Renal cortex interstitium (tissue), 15 donors: ENCODE measurements around the gene FAM50A. TPM values are rescaled to one million over a fixed set of nuclear protein-coding genes. Genes with fewer than 3 reads are reported as not detected.
"Not testable (repeated sequence)": the region's sequence is repeated elsewhere in the genome, so short reads cannot be mapped to it uniquely, and the experiment has no call there.

Experiments used
- DNase-seq, 11 donors: peaks; one replicate each; pipeline ENCODE4 v3.0.0-alpha.2; 2013; ENCODE audit warnings: low read depth in 9 of 11, low spot score in 4 of 11; ENCODE audit errors: extremely low read depth in 1 of 11
- long read RNA-seq, 16 experiments: transcript quantifications; one replicate each; lab custom pipeline, GENCODE V29; 2026
- polyA plus RNA-seq, 3 donors: library from polyadenylated mRNA; unstranded; fragments of 120-200 nt; gene quantifications; one replicate each; pipeline ENCODE4 v1.2.1, GENCODE V29; 2013; ENCODE audit not compliant: insufficient read length in 3 of 3

FAM50A gene
- 10 to 100 TPM; 47.3 to 60.2 (median 54.6) TPM for polyA plus RNA-seq
- long read RNA-seq, donor 1, transcript FAM50A-202 (13 exons, 1,352 nt): major isoform, 7 of 21 reads
- long read RNA-seq, donor 1, partial matches to known transcripts: 12 of 21 reads
- long read RNA-seq, donor 1, other reads (novel, unspliced or antisense): 0 of 21 reads
- long read RNA-seq, donor 2, partial matches to known transcripts: 10 of 16 reads
- long read RNA-seq, donor 2, other reads (novel, unspliced or antisense): 0 of 16 reads
- long read RNA-seq, donor 3, transcript FAM50A-202 (13 exons, 1,352 nt): major isoform, 19 of 51 reads
- long read RNA-seq, donor 3, partial matches to known transcripts: 31 of 51 reads
- long read RNA-seq, donor 3, other reads (novel, unspliced or antisense): 0 of 51 reads
- long read RNA-seq, donor 4, transcript FAM50A-202 (13 exons, 1,352 nt): major isoform, 7 of 30 reads
- long read RNA-seq, donor 4, partial matches to known transcripts: 18 of 30 reads
- long read RNA-seq, donor 4, other reads (novel, unspliced or antisense): 0 of 30 reads
- long read RNA-seq, donor 5, transcript FAM50A-202 (13 exons, 1,352 nt): major isoform, 17 of 53 reads
- long read RNA-seq, donor 5, transcript FAM50A-203 (12 exons, 1,470 nt): minor isoform, 7 of 53 reads
- long read RNA-seq, donor 5, partial matches to known transcripts: 29 of 53 reads
- long read RNA-seq, donor 5, other reads (novel, unspliced or antisense): 0 of 53 reads
- long read RNA-seq, donor 6, transcript FAM50A-202 (13 exons, 1,352 nt): major isoform, 12 of 35 reads
- long read RNA-seq, donor 6, partial matches to known transcripts: 20 of 35 reads
- long read RNA-seq, donor 6, other reads (novel, unspliced or antisense): 0 of 35 reads
- long read RNA-seq, donor 7, transcript FAM50A-202 (13 exons, 1,352 nt): major isoform, 8 of 30 reads
- long read RNA-seq, donor 7, partial matches to known transcripts: 21 of 30 reads
- long read RNA-seq, donor 7, other reads (novel, unspliced or antisense): 0 of 30 reads
- long read RNA-seq, donor 8, transcript FAM50A-202 (13 exons, 1,352 nt): major isoform, 13 of 55 reads
- long read RNA-seq, donor 8, partial matches to known transcripts: 39 of 55 reads
- long read RNA-seq, donor 8, other reads (novel, unspliced or antisense): 0 of 55 reads
- long read RNA-seq, donor 9, transcript FAM50A-202 (13 exons, 1,352 nt): major isoform, 12 of 29 reads
- long read RNA-seq, donor 9, partial matches to known transcripts: 15 of 29 reads
- long read RNA-seq, donor 9, other reads (novel, unspliced or antisense): 0 of 29 reads
- long read RNA-seq, donor 10, transcript FAM50A-202 (13 exons, 1,352 nt): major isoform, 8 of 23 reads
- long read RNA-seq, donor 10, partial matches to known transcripts: 12 of 23 reads
- long read RNA-seq, donor 10, other reads (novel, unspliced or antisense): 0 of 23 reads
- long read RNA-seq, donor 11, transcript FAM50A-202 (13 exons, 1,352 nt): major isoform, 6 of 29 reads
- long read RNA-seq, donor 11, partial matches to known transcripts: 22 of 29 reads
- long read RNA-seq, donor 11, other reads (novel, unspliced or antisense): 0 of 29 reads
- long read RNA-seq, donor 12, partial matches to known transcripts: 0 of 4 reads
- long read RNA-seq, donor 12, other reads (novel, unspliced or antisense): 0 of 4 reads
- long read RNA-seq, donor 13, transcript FAM50A-202 (13 exons, 1,352 nt): major isoform, 9 of 32 reads
- long read RNA-seq, donor 13, partial matches to known transcripts: 22 of 32 reads
- long read RNA-seq, donor 13, other reads (novel, unspliced or antisense): 0 of 32 reads
- long read RNA-seq, donor 14, transcript FAM50A-202 (13 exons, 1,352 nt): major isoform, 6 of 22 reads
- long read RNA-seq, donor 14, partial matches to known transcripts: 15 of 22 reads
- long read RNA-seq, donor 14, other reads (novel, unspliced or antisense): 0 of 22 reads
- long read RNA-seq, donor 15, partial matches to known transcripts: 0 of 4 reads
- long read RNA-seq, donor 15, other reads (novel, unspliced or antisense): 0 of 4 reads
- long read RNA-seq, donor 16, transcript FAM50A-202 (13 exons, 1,352 nt): major isoform, 18 of 90 reads
- long read RNA-seq, donor 16, partial matches to known transcripts: 67 of 90 reads
- long read RNA-seq, donor 16, other reads (novel, unspliced or antisense): 0 of 90 reads

GRCh38 chrX:154443992-154444754 is at the start of gene FAM50A:
TSS of gene FAM50A (plus strand) at chrX:154444141. CDS start at chrX:154444236, 95 bp downstream.
- DNase-seq: no peak

GRCh38 chrX:154396363-154396762 is 47.6 kb upstream of the FAM50A start:
- not testable (repeated sequence) for DNase-seq

GRCh38 chrX:154396973-154397887 is 46.7 kb upstream of the FAM50A start:
- DNase-seq: peak in 1 of 11 donors; percentile 43

- peak; percentile 66 to 95 (median 88) for DNase-seq
Observed at GRCh38 chrX:154397888-154398667, 45.9 kb upstream of the FAM50A start, which contains the start of gene RPL10. TSS of gene RPL10 (plus strand) at chrX:154398377. CDS start at chrX:154398520, 143 bp downstream.

GRCh38 chrX:154398668-154399526 is 45.0 kb upstream of the FAM50A start:
- DNase-seq: peak in 5 of 11 donors; percentile 65 to 79 (median 75)

- DNase-seq: no peak
Observed at GRCh38 chrX:154399527-154400368, 44.2 kb upstream of the FAM50A start.

- DNase-seq: not testable (repeated sequence)
Observed at GRCh38 chrX:154400369-154400817, 43.5 kb upstream of the FAM50A start.

- DNase-seq: no peak
Observed at GRCh38 chrX:154401045-154401799, 42.7 kb upstream of the FAM50A start.

- DNase-seq: no peak
Observed at GRCh38 chrX:154401918-154402621, 41.9 kb upstream of the FAM50A start.

GRCh38 chrX:154402622-154403127 is 41.3 kb upstream of the FAM50A start:
- DNase-seq: no peak

- no peak for DNase-seq
Observed at GRCh38 chrX:154403192-154403591, 40.7 kb upstream of the FAM50A start.
